GM12878 (cell line): ENCODE data around the gene MTTP. TPM values are rescaled to one million over a fixed set of nuclear protein-coding genes. Genes with fewer than 3 reads are reported as not detected.

Source experiments
- ATAC-seq: fragments of 200-7000 bp; cut with Tn5 transposase; 3 replicates; pipeline ENCODE4 v1.9.1; 2020; ENCODE audit warnings: mild to moderate bottlenecking, moderate library complexity
- BruUV-seq: library from RNA; stranded (reverse); fragments of 400-500 nt; replicated peaks from 2 replicates; lab custom pipeline; 2021; lab: Mats Ljungman, UMichigan
- CTCF ChIA-PET: fragments of 300-600 bp; sonication (Branson Sonifier 250); formaldehyde crosslinking; extraction: SDS; loops from one replicate; lab custom pipeline; 2021; ENCODE audit warnings: inconsistent platforms; lab: Yijun Ruan, JAX
- POLR2A ChIA-PET: fragments of 350-600 bp; formaldehyde crosslinking; extraction: SDS; loops from one replicate; lab custom pipeline; 2021; ENCODE audit warnings: inconsistent platforms; lab: Charles Lee
- RAD21 ChIA-PET: fragments of 300-600 bp; sonication (Branson Sonifier 250); formaldehyde crosslinking; loops from one replicate; lab custom pipeline; 2023; ENCODE audit warnings: antibody characterized with exemption; ENCODE audit not compliant: unreplicated experiment; lab: Charles Lee
- SMC1A ChIA-PET: fragments of 300-600 bp; sonication (Branson Sonifier 250); formaldehyde crosslinking; loops from one replicate; lab custom pipeline; 2023; ENCODE audit not compliant: unreplicated experiment, uncharacterized antibody; lab: Charles Lee
- DNase-seq: peaks from one replicate; pipeline ENCODE4 v3.0.0-alpha.2; 2011; ENCODE audit warnings: low read depth, low spot score
- FAIRE-seq: peaks from 3 replicates; lab custom pipeline; 2011; peaks lifted over from hg19 to GRCh38; lab: Jason Lieb, UNC
- H2AFZ ChIP-seq: 2 replicates; pipeline ENCODE4 v1.6.0; 2011; ENCODE audit warnings: low read depth, low read length, control low read depth; ENCODE audit not compliant: control insufficient read depth
- H3K27ac ChIP-seq: 2 replicates; pipeline ENCODE4 v1.5.1; 2011; ENCODE audit warnings: control low read depth; ENCODE audit not compliant: control insufficient read depth, insufficient read depth
- H3K27me3 ChIP-seq, 2 experiments: replicated peaks in 1 of 2; 2 replicates each; pipeline versions ENCODE4 v1.6.0 to v1.6.1; 2011; ENCODE audit warnings: low read length in 1 of 2; ENCODE audit not compliant: control insufficient read depth in 2 of 2, insufficient read depth in 2 of 2
- H3K36me3 ChIP-seq, 2 experiments: 2 replicates each; pipeline ENCODE4 v1.5.1; 2011; ENCODE audit warnings: low read length in 1 of 2; ENCODE audit not compliant: control insufficient read depth in 2 of 2, insufficient read depth in 2 of 2
- H3K4me1 ChIP-seq: 2 replicates; pipeline ENCODE4 v1.6.1; 2011; ENCODE audit warnings: mild to moderate bottlenecking, low read length, moderate library complexity, mixed read lengths; ENCODE audit not compliant: control insufficient read depth, insufficient read depth
- H3K4me2 ChIP-seq: 2 replicates; pipeline ENCODE4 v1.6.0; 2011; ENCODE audit warnings: control low read depth; ENCODE audit not compliant: control insufficient read depth, insufficient read depth
- H3K4me3 ChIP-seq: fragments of 200-600 bp; sonication (generic); 2 replicates; pipeline ENCODE4 v1.5.1; 2016
- H3K79me2 ChIP-seq: 2 replicates; pipeline ENCODE4 v1.6.0; 2011; ENCODE audit warnings: low read length; ENCODE audit not compliant: control insufficient read depth, insufficient read depth
- H3K9ac ChIP-seq: 2 replicates; pipeline ENCODE4 v1.8.0; 2011; ENCODE audit warnings: low read length, control low read depth, mixed read lengths; ENCODE audit not compliant: control insufficient read depth, insufficient read depth
- H3K9me3 ChIP-seq: replicated peaks from 3 replicates; pipeline ENCODE4 v1.5.1; 2011; ENCODE audit warnings: mild to moderate bottlenecking, low read length; ENCODE audit not compliant: control insufficient read depth, insufficient read depth
- H4K20me1 ChIP-seq: 2 replicates; pipeline ENCODE4 v1.6.0; 2011; ENCODE audit not compliant: control insufficient read depth, insufficient read depth
- IKZF2 ChIP-seq, 2 experiments: fragments of 450-650 bp; IDR thresholded peaks; 2 replicates each; pipeline ENCODE4 v1.6.1; 2017; ENCODE audit warnings: mild to moderate bottlenecking in 2 of 2, moderate library complexity in 2 of 2
- LARP7 ChIP-seq: fragments of 450-650 bp; IDR thresholded peaks from 2 replicates; pipeline ENCODE4 v1.6.1; 2017; ENCODE audit warnings: mild to moderate bottlenecking
- SREBF1 ChIP-seq: IDR thresholded peaks from 2 replicates; pipeline ENCODE4 v1.6.1; 2012; ENCODE audit warnings: mild to moderate bottlenecking, low read length
- ZNF592 ChIP-seq: fragments of 450-650 bp; IDR thresholded peaks from 2 replicates; pipeline ENCODE4 v1.6.1; 2017; ENCODE audit warnings: mild to moderate bottlenecking, moderate library complexity
- ZNF687 ChIP-seq: fragments of 450-650 bp; IDR thresholded peaks from 2 replicates; pipeline ENCODE4 v1.6.1; 2017; ENCODE audit warnings: mild to moderate bottlenecking, moderate library complexity
- ZSCAN29 ChIP-seq: fragments of 450-650 bp; IDR thresholded peaks from 2 replicates; pipeline ENCODE4 v1.6.1; 2017; ENCODE audit warnings: mild to moderate bottlenecking, moderate library complexity
- WGBS: methylation state at CpG from one replicate; pipeline ENCODE4 v1.1.6; 2016; ENCODE audit warnings: low lambda C conversion rate; ENCODE audit not compliant: insufficient replicate concordance, insufficient coverage; ENCODE audit errors: missing lambda C conversion rate; 5-methylcytosine and 5-hydroxymethylcytosine counted together
- in situ Hi-C: fragments of 300-500 bp; cut with MboI; formaldehyde crosslinking; loops from 9 replicates; pipeline ENCODE4 v1.14.3; 2018; ENCODE audit warnings: mixed read lengths
- intact Hi-C: fragments of 100-400 bp; cut with micrococcal nuclease; formaldehyde crosslinking; loops from one replicate; pipeline ENCODE4 v1.14.2; 2022; ENCODE audit not compliant: unreplicated experiment
- polyA plus RNA-seq, 11 experiments: library from polyadenylated mRNA; depleted of rRNA in 4 of 11; unstranded in 6 of 11; stranded (reverse) in 5 of 11; fragments of >200 nt; fragmentation: Nextera tagmentation in 4 of 11; fragmentation: Illumina TruSeq in 1 of 11; extraction: Ambion mirVana in 4 of 11; extraction: Trizol in 1 of 11; gene quantifications; 1 replicate in 1 of 11; 2 replicates in 10 of 11; pipeline versions ENCODE4 v1.2.1 to v1.2.3, GENCODE V29; 2011 to 2016; ENCODE audit warnings: inconsistent platforms in 2 of 11, missing spikeins in 2 of 11, low read depth in 1 of 11
- total RNA-seq, 4 experiments: library from RNA; depleted of rRNA in 3 of 4; stranded (reverse); fragments of >200 nt in 3 of 4; fragmentation: Illumina TruSeq in 1 of 4; extraction: Trizol in 1 of 4; gene quantifications; 2 replicates each; pipeline versions ENCODE4 v1.2.1 to v1.2.3, GENCODE V29; 2013 to 2021
- TF ChIP-seq, protein P1 (sequence below): fragments of 450-650 bp; IDR thresholded peaks from 2 replicates; pipeline ENCODE4 v1.6.1; 2018; ENCODE audit warnings: borderline replicate concordance, mild to moderate bottlenecking; ENCODE audit not compliant: partially characterized antibody
- TF ChIP-seq, protein P2 (sequence below): IDR thresholded peaks from 2 replicates; pipeline ENCODE4 v1.6.1; 2012; ENCODE audit warnings: low read depth, low read length, improper control_type of control experiment

The MTTP gene
- total and polyA plus RNA-seq, 10 of the 15 experiments (the other 5 are each of a cell fraction or from before 2014, with no cell fraction given) = 0.08 to 2.2 (median 0.21) TPM; not detected in 1

GRCh38 chr4:99642725-99643489, 68.3 kb downstream of the MTTP start:
- SMC1A ChIA-PET = interaction anchor here (1.3 kb wide), 1 partner anchor 169 kb away, joined by 3 read pairs; no protein-coding TSS in a partner anchor
- TF ChIP-seq ZNF687 = no peak
- no peak for TF ChIP-seq ZSCAN29
- TF ChIP-seq, protein P1, sequence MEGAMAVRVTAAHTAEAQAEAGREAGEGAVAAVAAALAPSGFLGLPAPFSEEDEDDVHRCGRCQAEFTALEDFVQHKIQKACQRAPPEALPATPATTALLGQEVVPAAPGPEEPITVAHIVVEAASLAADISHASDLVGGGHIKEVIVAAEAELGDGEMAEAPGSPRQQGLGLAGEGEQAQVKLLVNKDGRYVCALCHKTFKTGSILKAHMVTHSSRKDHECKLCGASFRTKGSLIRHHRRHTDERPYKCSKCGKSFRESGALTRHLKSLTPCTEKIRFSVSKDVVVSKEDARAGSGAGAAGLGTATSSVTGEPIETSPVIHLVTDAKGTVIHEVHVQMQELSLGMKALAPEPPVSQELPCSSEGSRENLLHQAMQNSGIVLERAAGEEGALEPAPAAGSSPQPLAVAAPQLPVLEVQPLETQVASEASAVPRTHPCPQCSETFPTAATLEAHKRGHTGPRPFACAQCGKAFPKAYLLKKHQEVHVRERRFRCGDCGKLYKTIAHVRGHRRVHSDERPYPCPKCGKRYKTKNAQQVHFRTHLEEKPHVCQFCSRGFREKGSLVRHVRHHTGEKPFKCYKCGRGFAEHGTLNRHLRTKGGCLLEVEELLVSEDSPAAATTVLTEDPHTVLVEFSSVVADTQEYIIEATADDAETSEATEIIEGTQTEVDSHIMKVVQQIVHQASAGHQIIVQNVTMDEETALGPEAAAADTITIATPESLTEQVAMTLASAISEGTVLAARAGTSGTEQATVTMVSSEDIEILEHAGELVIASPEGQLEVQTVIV = no peak
- TF ChIP-seq IKZF2 (IDR thresholded peaks at IDR 0.05) = no peak
- TF ChIP-seq, protein P2, sequence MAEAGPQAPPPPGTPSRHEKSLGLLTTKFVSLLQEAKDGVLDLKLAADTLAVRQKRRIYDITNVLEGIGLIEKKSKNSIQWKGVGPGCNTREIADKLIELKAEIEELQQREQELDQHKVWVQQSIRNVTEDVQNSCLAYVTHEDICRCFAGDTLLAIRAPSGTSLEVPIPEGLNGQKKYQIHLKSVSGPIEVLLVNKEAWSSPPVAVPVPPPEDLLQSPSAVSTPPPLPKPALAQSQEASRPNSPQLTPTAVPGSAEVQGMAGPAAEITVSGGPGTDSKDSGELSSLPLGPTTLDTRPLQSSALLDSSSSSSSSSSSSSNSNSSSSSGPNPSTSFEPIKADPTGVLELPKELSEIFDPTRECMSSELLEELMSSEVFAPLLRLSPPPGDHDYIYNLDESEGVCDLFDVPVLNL = no peak
- no peak for TF ChIP-seq LARP7
- TF ChIP-seq ZNF592 = no peak
- no peak for TF ChIP-seq SREBF1

More at GRCh38 chr4:99642725-99643489, 68.3 kb downstream of the MTTP start:
- BruUV-seq = no TSS peak
- Histone ChIP-seq H3K36me3 (no peaks in the 10 kb centered on the region), H3K9me3 (no peaks in the 10 kb centered on the region), H3K79me2 (no peaks in the 10 kb centered on the region), H3K9ac (no peak overlapping the region), H3K4me1 (no peaks in the 10 kb centered on the region), H2AFZ (no peak overlapping the region), H3K4me3 (no peak overlapping the region), H3K27ac (no peak overlapping the region), H3K27me3 (peaks cover 0 to 5% of the 10 kb centered on the region in 2 experiments; a peak in 1 of 4 replicates), H4K20me1 (no peaks in the 10 kb centered on the region), H3K4me2 (no peak overlapping the region)
- in situ Hi-C loops (no loop called here), intact Hi-C loops (no loop called here)
- FAIRE-seq (no peak), ATAC-seq (no peak; the same call in 2 of the 3 replicates), DNase-seq (no peak)
- CTCF ChIA-PET = interaction anchor here (1.1 to 1.2 kb wide), 2 partner anchors 17 to 21 kb away, joined by 3 read pairs; no protein-coding TSS in a partner anchor
- POLR2A ChIA-PET = no interaction called here
- WGBS = 59% methylated on average over 7 of the region's 7 CpGs
- RAD21 ChIA-PET = no interaction called here
